ENCODE results near the gene CCDC154.
"Not testable (repeated sequence)": the region's sequence is repeated elsewhere in the genome, so short reads cannot be mapped to it uniquely, and the experiment has no call there.

The CCDC154 gene

GRCh38 chr16:1452530-1452929 is 8.2 kb upstream of the CCDC154 start:
- no peak for DNase-seq

- DNase-seq = no peak
Observed at GRCh38 chr16:1451702-1452392, 7.5 kb upstream of the CCDC154 start.

- DNase-seq = no peak
Observed at GRCh38 chr16:1450841-1451240, 6.5 kb upstream of the CCDC154 start.

- no peak for DNase-seq
Observed at GRCh38 chr16:1450218-1450617, 5.9 kb upstream of the CCDC154 start.

GRCh38 chr16:1449201-1449788 is 4.9 kb upstream of the CCDC154 start:
- no peak for DNase-seq

- no peak for DNase-seq
Observed at GRCh38 chr16:1448536-1449116, 4.3 kb upstream of the CCDC154 start.

- DNase-seq = no peak
Observed at GRCh38 chr16:1447965-1448364, 3.6 kb upstream of the CCDC154 start.

- no peak for DNase-seq
Observed at GRCh38 chr16:1446296-1447080, 2.1 kb upstream of the CCDC154 start.

GRCh38 chr16:1445518-1446203 is 1.3 kb upstream of the CCDC154 start:
- no peak for DNase-seq

- no peak for DNase-seq
Observed at GRCh38 chr16:1444730-1445517, 568 bp upstream of the CCDC154 start.

- DNase-seq = no peak
Observed at GRCh38 chr16:1443403-1443973, 868 bp downstream of the CCDC154 start.

GRCh38 chr16:1442697-1443096 is 1.7 kb downstream of the CCDC154 start:
- DNase-seq = no peak

GRCh38 chr16:1441391-1441829 is 2.9 kb downstream of the CCDC154 start:
- no peak for DNase-seq

- DNase-seq = not testable (repeated sequence)
Observed at GRCh38 chr16:1439699-1440074, 4.7 kb downstream of the CCDC154 start.

GRCh38 chr16:1439058-1439698 is 5.2 kb downstream of the CCDC154 start:
- no peak for DNase-seq

GRCh38 chr16:1438229-1439057 is 5.9 kb downstream of the CCDC154 start:
- DNase-seq = no peak

GRCh38 chr16:1437606-1438005 is 6.8 kb downstream of the CCDC154 start:
- DNase-seq = no peak

GRCh38 chr16:1436731-1437355 is 7.5 kb downstream of the CCDC154 start:
- DNase-seq = no peak

GRCh38 chr16:1435921-1436697 is 8.2 kb downstream of the CCDC154 start:
- no peak for DNase-seq
